Vagina (tissue), 2 donors: Measurements from ENCODE around the gene B4GAT1. TPM values are rescaled to one million over a fixed set of nuclear protein-coding genes. Genes with fewer than 3 reads are reported as not detected.
"Not testable (repeated sequence)": the region's sequence is repeated elsewhere in the genome, so short reads cannot be mapped to it uniquely, and the experiment has no call there.

Experiments
- DNase-seq, 2 donors: peaks; one replicate each; pipeline ENCODE4 v3.0.0-alpha.2; 2017; ENCODE audit errors: extremely low spot score in 2 of 2
- H3K27ac ChIP-seq: fragments of 200-600 bp; sonication (generic); one replicate; pipeline ENCODE4 v1.5.1; 2019
- H3K27me3 ChIP-seq: fragments of 200-600 bp; sonication (generic); one replicate; pipeline ENCODE4 v1.5.1; 2019
- H3K36me3 ChIP-seq, 2 donors: fragments of 200-600 bp; sonication (generic); one replicate each; pipeline ENCODE4 v1.5.1; 2017 to 2019
- H3K4me1 ChIP-seq: fragments of 200-600 bp; sonication (generic); one replicate; pipeline ENCODE4 v1.5.1; 2019
- H3K4me3 ChIP-seq, 2 donors: fragments of 200-600 bp; sonication (generic); 1 replicate in 1 of 2; 2 replicates in 1 of 2; pipeline ENCODE4 v1.5.1; 2016 to 2019
- H3K9me3 ChIP-seq: fragments of 200-600 bp; sonication (generic); one replicate; pipeline ENCODE4 v1.5.1; 2019
- POLR2A ChIP-seq, 2 donors: fragments of 450-650 bp; IDR thresholded peaks; one replicate each; pipeline ENCODE4 v1.6.1; 2017; ENCODE audit warnings: antibody characterized with exemption in 2 of 2, mild to moderate bottlenecking in 2 of 2, moderate library complexity in 2 of 2
- POLR2AphosphoS5 ChIP-seq, 2 donors: sonication (generic); formaldehyde crosslinking; IDR thresholded peaks; one replicate each; pipeline ENCODE4 v1.9.0; 2017; ENCODE audit warnings: antibody characterized with exemption in 2 of 2, mild to moderate bottlenecking in 2 of 2, low read depth in 1 of 2; ENCODE audit not compliant: insufficient read depth in 1 of 2
- intact Hi-C: fragments of 100-400 bp; cut with DNase I; formaldehyde crosslinking; loops from one replicate; pipeline ENCODE4 v1.15.1; 2023
- total RNA-seq: library from RNA; depleted of rRNA; stranded (reverse); fragments of >200 nt; gene quantifications from one replicate; pipeline ENCODE4 v1.2.3, GENCODE V29; 2016
- TF ChIP-seq, protein P1 (sequence below), 3 experiments: fragments of 450-650 bp in 2 of 3; fragments of 200-600 bp in 1 of 3; sonication (generic) in 1 of 3; IDR thresholded peaks; one replicate each; pipeline ENCODE4 v1.5.1; 2017 to 2019; ENCODE audit warnings: antibody characterized with exemption in 3 of 3, mild to moderate bottlenecking in 2 of 3, moderate library complexity in 2 of 3

B4GAT1 gene
- total RNA-seq, 1 donor from 2014 or later = 25.0 TPM

DNA sequence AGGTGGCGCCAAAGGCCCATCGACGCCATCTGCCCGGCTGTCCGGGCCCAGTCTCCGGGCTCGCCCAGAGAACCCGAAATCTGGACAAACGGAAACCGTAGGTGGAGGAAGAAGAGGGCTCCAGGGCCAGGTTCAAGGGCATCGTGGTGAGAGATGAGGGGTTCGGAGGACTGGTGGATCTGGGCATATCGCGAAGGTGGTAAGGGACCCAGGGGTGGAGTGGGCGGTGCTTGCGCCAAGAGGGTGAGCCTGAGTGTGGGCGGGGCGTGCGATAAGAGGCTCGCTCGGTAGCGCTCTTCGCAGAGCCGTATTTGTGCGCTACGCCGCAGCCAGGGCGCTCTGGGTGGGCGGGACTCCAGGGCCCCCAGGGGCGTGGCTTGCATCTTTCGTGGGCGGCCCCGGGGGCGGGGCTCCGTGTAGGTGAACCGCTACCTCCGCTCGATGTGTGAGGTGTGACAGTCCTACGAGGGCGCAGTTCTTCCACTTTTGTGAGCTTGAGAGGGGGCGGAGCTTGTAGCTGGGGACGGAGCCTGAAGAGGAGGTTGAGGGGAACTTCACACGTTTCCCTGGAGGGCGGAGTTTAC, 35.4 kb downstream of the B4GAT1 start:
- H3K27me3 ChIP-seq = no peaks in the 10 kb centered on the region
- intact Hi-C loops = loop anchor here (2.0 kb wide), 1 partner anchor 17 kb away; no protein-coding TSS in a partner anchor
- peak overlapping the region; percentile 85 for H3K27ac ChIP-seq
- no peaks in the 10 kb centered on the region for H3K9me3 ChIP-seq
- no peaks in the 10 kb centered on the region for H3K36me3 ChIP-seq
- DNase-seq = no peak
- TF ChIP-seq POLR2A (IDR thresholded peaks at IDR 0.05) (no peak), POLR2AphosphoS5 (IDR thresholded peaks at IDR 0.05; ENCODE audit: insufficient read depth in 1 of 2, low read depth in 1 of 2) (peak in 1 of 2 donors; percentile 83)
- TF ChIP-seq, protein P1, sequence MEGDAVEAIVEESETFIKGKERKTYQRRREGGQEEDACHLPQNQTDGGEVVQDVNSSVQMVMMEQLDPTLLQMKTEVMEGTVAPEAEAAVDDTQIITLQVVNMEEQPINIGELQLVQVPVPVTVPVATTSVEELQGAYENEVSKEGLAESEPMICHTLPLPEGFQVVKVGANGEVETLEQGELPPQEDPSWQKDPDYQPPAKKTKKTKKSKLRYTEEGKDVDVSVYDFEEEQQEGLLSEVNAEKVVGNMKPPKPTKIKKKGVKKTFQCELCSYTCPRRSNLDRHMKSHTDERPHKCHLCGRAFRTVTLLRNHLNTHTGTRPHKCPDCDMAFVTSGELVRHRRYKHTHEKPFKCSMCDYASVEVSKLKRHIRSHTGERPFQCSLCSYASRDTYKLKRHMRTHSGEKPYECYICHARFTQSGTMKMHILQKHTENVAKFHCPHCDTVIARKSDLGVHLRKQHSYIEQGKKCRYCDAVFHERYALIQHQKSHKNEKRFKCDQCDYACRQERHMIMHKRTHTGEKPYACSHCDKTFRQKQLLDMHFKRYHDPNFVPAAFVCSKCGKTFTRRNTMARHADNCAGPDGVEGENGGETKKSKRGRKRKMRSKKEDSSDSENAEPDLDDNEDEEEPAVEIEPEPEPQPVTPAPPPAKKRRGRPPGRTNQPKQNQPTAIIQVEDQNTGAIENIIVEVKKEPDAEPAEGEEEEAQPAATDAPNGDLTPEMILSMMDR (IDR thresholded peaks at IDR 0.05) = peak; percentile 87 to 97 (median 89)
- H3K4me1 ChIP-seq = peaks cover 40% of the 10 kb centered on the region
- H3K4me3 ChIP-seq = peak overlapping the region; percentile 58 to 68

DNA sequence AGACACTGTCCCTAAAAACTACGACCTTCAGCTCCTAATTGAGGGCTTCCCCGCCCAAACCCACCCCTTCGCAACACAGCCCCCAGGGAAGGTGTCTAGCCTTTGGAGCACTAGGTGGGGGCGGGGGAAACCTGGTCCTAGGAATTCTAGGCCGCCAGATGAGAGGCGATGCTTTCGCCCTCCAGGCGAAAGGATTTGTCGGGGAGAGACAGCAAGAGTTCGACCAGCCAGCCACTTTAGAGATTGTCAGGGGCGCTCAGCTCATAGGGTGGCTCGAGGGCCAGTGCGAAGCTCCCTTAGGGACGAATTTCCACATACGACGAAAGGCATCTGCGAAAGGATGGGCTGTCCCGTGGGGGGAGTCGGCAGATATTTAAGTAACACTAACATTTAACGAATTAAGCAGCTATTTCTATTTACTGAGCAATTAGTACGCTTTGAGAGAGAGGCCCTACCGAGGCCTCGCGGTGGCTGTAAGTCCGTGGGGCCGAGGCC, 35.9 kb downstream of the B4GAT1 start:
- TF ChIP-seq, protein P1 (IDR thresholded peaks at IDR 0.05) = no peak
- TF ChIP-seq POLR2A (IDR thresholded peaks at IDR 0.05) (no peak), POLR2AphosphoS5 (IDR thresholded peaks at IDR 0.05; ENCODE audit: insufficient read depth in 1 of 2, low read depth in 1 of 2) (no peak)
- Histone ChIP-seq H3K27ac (peak overlapping the region; percentile 85), H3K4me3 (peak overlapping the region; percentile 58 to 68), H3K36me3 (no peaks in the 10 kb centered on the region), H3K4me1 (peaks cover 35% of the 10 kb centered on the region), H3K27me3 (no peaks in the 10 kb centered on the region), H3K9me3 (no peaks in the 10 kb centered on the region)
- intact Hi-C loops = no loop called here
- DNase-seq = no peak

DNA sequence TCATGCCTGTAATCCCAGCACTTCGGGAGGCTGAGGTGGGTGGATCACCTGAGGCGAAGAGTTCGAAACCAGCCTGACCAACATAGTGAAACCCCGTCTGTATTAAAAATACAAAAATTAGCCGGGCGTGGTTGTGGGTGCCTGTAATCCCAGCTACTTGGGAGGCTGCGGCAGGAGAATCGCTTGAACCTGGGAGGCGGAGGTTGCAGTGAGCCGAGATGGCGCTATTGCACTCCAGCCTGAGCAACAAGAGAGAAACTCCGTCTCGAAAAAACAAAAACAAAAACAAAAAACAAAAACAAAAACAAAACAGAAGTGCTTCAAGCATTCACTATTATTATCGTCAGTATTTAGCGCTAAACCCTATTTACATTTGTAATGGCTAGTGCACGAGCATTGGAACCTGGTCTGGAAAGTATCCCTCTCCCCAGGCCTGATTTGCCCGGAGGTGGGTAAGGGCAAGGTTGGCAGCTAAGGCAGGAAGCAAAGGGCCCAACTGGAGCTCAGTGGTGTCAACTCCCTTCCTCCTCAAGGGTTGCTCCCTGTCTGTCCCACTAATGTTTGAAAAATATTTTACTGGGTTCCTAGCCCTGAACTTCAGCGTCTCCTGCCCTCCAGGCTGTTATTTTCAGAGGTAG, 36.5 kb downstream of the B4GAT1 start:
- H3K4me1 ChIP-seq = peaks cover 29% of the 10 kb centered on the region
- H3K27ac ChIP-seq, H3K9me3 ChIP-seq, H3K4me3 ChIP-seq, intact Hi-C loops, H3K36me3 ChIP-seq, H3K27me3 ChIP-seq, DNase-seq: not testable (repeated sequence)

DNA sequence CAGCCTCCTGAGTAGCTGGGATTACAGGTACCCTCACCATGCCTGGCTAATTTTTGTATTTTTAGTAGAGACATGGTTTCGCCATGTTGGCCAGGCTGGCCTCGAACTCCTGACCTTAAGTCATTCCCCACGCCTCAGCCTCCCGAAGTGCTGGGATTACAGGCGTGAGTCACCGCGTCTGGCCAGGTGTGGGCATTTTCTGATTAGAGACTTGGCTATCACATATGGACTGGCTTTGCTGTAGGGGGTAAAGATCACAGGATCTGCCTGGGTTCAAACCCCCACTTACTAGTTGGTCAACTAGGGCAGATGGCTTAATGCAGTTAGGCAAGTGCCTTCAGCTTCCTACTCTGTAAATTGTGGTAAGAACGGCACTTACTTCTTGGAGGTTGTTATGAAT, 37.1 kb downstream of the B4GAT1 start:
- Histone ChIP-seq H3K9me3 (no peaks in the 10 kb centered on the region), H3K27ac (no peak overlapping the region), H3K4me1 (peaks cover 24% of the 10 kb centered on the region), H3K4me3 (no peak overlapping the region), H3K27me3 (no peaks in the 10 kb centered on the region), H3K36me3 (no peaks in the 10 kb centered on the region)
- intact Hi-C loops = no loop called here
- TF ChIP-seq POLR2AphosphoS5 (IDR thresholded peaks at IDR 0.05; ENCODE audit: insufficient read depth in 1 of 2, low read depth in 1 of 2) (no peak), POLR2A (IDR thresholded peaks at IDR 0.05) (no peak)
- TF ChIP-seq, protein P1 (IDR thresholded peaks at IDR 0.05) = no peak
- no peak for DNase-seq

DNA sequence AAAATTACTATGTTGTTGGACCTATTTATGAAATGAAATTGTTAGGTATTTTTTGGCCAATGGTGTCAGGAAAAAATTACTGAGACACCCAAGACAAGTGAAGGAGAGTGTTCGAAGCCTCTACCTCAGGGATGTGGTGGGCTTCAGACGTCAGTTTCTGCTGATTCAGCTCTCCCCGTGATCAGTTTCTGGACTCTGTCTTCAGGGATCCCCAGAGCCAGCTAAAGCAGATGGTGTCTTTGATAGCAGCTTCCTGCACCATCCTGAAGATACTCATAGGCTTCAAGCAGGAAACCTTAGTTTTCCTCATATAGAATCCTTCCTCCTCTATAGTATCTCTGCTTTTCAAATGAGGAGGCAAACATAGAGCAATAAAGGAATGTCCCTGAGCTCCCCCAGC, 38.0 kb downstream of the B4GAT1 start:
- intact Hi-C loops = no loop called here
- no peak for DNase-seq
- Histone ChIP-seq H3K4me3 (no peak overlapping the region), H3K9me3 (no peaks in the 10 kb centered on the region), H3K4me1 (peaks cover 16% of the 10 kb centered on the region), H3K36me3 (no peaks in the 10 kb centered on the region), H3K27ac (no peak overlapping the region), H3K27me3 (no peaks in the 10 kb centered on the region)
- TF ChIP-seq, protein P1 (IDR thresholded peaks at IDR 0.05) = no peak
- TF ChIP-seq POLR2A (IDR thresholded peaks at IDR 0.05) = no peak
- TF ChIP-seq POLR2AphosphoS5 (IDR thresholded peaks at IDR 0.05; ENCODE audit: insufficient read depth in 1 of 2, low read depth in 1 of 2) = no peak
